Measurements from ENCODE around the gene HBM. TPM values are rescaled to one million over a fixed set of nuclear protein-coding genes. Genes with fewer than 3 reads are reported as not detected.
"Not testable (repeated sequence)": the region's sequence is repeated elsewhere in the genome, so short reads cannot be mapped to it uniquely, and the experiment has no call there.

Gene HBM
- total RNA-seq, 1 experiment from 2014 or later, result not detected

DNA sequence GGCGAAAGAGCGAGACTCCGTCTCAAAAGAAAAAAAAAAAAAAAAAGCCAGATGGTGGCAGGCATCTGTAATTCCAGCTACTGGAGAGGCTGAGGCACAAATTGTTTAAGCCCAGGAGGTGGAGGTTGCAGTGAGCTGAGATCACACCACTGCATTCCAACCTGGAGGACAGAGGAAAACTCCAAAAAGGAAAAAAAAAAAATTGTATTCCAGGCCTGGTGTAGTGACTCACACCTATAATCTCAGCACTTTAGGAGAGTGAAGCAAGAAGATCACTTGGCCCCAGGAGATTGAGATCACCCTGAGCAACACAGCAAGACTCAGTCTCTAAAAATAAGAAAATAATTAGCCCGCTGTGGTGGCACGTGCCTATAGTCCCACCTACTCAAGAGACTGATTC, 34.6 kb downstream of the HBM start:
- Mint-ChIP-seq H3K36me3 (ENCODE audit: insufficient read depth, unreplicated experiment) (peaks cover 88% of the 10 kb centered on the region), H3K9me3 (ENCODE audit: unreplicated experiment) (no peaks in the 10 kb centered on the region), H3K27ac (ENCODE audit: unreplicated experiment) (no peak overlapping the region), H3K4me3 (ENCODE audit: unreplicated experiment) (no peak overlapping the region), H3K4me1 (ENCODE audit: low read depth, unreplicated experiment) (no peaks in the 10 kb centered on the region), H3K27me3 (ENCODE audit: insufficient read depth, unreplicated experiment) (no peaks in the 10 kb centered on the region)
- no TSS peak for BruUV-seq (replicated peaks)
- CTCF ChIA-PET, result interaction anchor here (0.7 kb wide), 1 partner anchor 166 kb away, joined by 3 read pairs; no protein-coding TSS in a partner anchor
- Histone ChIP-seq H3K36me3 (ENCODE audit: control insufficient read depth, insufficient read depth, low read length) (no peaks in the 10 kb centered on the region; the same call in 1 of the 2 replicates), H3K9me3 (no peaks in the 10 kb centered on the region), H3K4me3 (ENCODE audit: low read depth, low read length) (no peak overlapping the region), H3K4me1 (no peaks in the 10 kb centered on the region), H3K27me3 (replicated peaks; ENCODE audit: control insufficient read depth, insufficient read depth, low read length) (no peaks in the 10 kb centered on the region)
- intact Hi-C loops (cut with micrococcal nuclease; ENCODE audit: unreplicated experiment), result no loop called here
- POLR2A ChIA-PET, result no interaction called here
- TF ChIP-seq, protein P1, sequence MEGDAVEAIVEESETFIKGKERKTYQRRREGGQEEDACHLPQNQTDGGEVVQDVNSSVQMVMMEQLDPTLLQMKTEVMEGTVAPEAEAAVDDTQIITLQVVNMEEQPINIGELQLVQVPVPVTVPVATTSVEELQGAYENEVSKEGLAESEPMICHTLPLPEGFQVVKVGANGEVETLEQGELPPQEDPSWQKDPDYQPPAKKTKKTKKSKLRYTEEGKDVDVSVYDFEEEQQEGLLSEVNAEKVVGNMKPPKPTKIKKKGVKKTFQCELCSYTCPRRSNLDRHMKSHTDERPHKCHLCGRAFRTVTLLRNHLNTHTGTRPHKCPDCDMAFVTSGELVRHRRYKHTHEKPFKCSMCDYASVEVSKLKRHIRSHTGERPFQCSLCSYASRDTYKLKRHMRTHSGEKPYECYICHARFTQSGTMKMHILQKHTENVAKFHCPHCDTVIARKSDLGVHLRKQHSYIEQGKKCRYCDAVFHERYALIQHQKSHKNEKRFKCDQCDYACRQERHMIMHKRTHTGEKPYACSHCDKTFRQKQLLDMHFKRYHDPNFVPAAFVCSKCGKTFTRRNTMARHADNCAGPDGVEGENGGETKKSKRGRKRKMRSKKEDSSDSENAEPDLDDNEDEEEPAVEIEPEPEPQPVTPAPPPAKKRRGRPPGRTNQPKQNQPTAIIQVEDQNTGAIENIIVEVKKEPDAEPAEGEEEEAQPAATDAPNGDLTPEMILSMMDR (IDR thresholded peaks at IDR 0.05; ENCODE audit: insufficient read depth in 1 of 2, low read depth in 1 of 2, low read length in 1 of 2, severe bottlenecking in 1 of 2, unreplicated experiment in 1 of 2), result no peak
- no peak for DNase-seq

DNA sequence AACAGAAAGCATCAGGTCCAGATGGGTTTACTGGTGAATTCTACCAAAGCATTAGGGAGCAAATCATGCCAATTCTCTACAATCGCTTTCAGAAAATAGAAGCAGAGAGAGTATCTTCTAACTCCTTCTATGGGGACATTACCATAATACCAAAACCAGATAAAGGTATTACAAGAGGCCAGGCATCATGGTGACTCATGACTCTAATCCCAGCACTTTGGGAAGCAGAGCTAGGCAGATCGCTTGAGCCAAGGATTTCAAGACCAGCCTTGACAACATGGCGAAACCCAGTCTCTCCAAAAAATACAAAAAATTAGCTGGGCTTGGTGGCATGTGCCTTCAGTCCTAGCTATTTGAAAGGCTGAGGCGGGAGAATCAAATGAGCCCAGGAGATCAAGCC, 37.5 kb downstream of the HBM start:
- Mint-ChIP-seq H3K9me3 (ENCODE audit: unreplicated experiment) (no peaks in the 10 kb centered on the region), H3K27me3 (ENCODE audit: insufficient read depth, unreplicated experiment) (no peaks in the 10 kb centered on the region), H3K36me3 (ENCODE audit: insufficient read depth, unreplicated experiment) (peaks cover 88% of the 10 kb centered on the region), H3K4me3 (ENCODE audit: unreplicated experiment) (no peak overlapping the region), H3K27ac (ENCODE audit: unreplicated experiment) (no peak overlapping the region), H3K4me1 (ENCODE audit: low read depth, unreplicated experiment) (no peaks in the 10 kb centered on the region)
- Histone ChIP-seq H3K9me3 (no peaks in the 10 kb centered on the region), H3K27me3 (replicated peaks; ENCODE audit: control insufficient read depth, insufficient read depth, low read length) (no peaks in the 10 kb centered on the region), H3K4me3 (ENCODE audit: low read depth, low read length) (no peak overlapping the region), H3K36me3 (ENCODE audit: control insufficient read depth, insufficient read depth, low read length) (no peaks in the 10 kb centered on the region; the same call in 1 of the 2 replicates), H3K4me1 (no peaks in the 10 kb centered on the region)
- intact Hi-C loops (cut with micrococcal nuclease; ENCODE audit: unreplicated experiment), result no loop called here
- BruUV-seq (replicated peaks), result no TSS peak
- CTCF ChIA-PET, result no interaction called here
- DNase-seq, result no peak
- TF ChIP-seq, protein P1 (IDR thresholded peaks at IDR 0.05; ENCODE audit: insufficient read depth in 1 of 2, low read depth in 1 of 2, low read length in 1 of 2, severe bottlenecking in 1 of 2, unreplicated experiment in 1 of 2), result no peak
- POLR2A ChIA-PET, result no interaction called here

DNA sequence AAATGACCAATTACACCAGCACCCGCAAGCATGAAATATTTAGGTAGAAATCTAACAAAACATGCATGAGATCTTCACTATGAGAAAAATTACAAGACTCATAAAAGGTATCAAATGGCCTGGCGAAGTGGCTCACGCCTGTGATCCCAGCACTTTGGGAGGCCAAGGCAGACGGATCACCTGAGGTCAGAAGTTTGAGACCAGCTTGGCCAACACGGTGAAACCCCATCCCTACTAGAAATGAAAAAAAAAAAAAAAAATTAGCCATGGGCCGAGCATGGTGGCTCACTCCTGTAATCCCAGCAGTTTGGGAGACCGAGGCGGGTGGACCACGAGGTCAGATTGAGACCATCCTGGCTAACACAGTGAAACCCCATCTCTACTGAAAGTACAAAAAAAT, 38.3 kb downstream of the HBM start:
- BruUV-seq (replicated peaks); CTCF ChIA-PET; DNase-seq; H3K27me3 ChIP-seq (replicated peaks; ENCODE audit: control insufficient read depth, insufficient read depth, low read length); H3K4me3 ChIP-seq (ENCODE audit: low read depth, low read length); H3K27me3 Mint-ChIP-seq (ENCODE audit: insufficient read depth, unreplicated experiment); H3K4me1 Mint-ChIP-seq (ENCODE audit: low read depth, unreplicated experiment); H3K27ac Mint-ChIP-seq (ENCODE audit: unreplicated experiment); H3K36me3 ChIP-seq (ENCODE audit: control insufficient read depth, insufficient read depth, low read length); H3K9me3 Mint-ChIP-seq (ENCODE audit: unreplicated experiment); intact Hi-C loops (cut with micrococcal nuclease; ENCODE audit: unreplicated experiment); POLR2A ChIA-PET; H3K4me1 ChIP-seq; H3K4me3 Mint-ChIP-seq (ENCODE audit: unreplicated experiment); H3K9me3 ChIP-seq: not testable (repeated sequence)
- H3K36me3 Mint-ChIP-seq (ENCODE audit: insufficient read depth, unreplicated experiment), result peaks cover 87% of the 10 kb centered on the region

DNA sequence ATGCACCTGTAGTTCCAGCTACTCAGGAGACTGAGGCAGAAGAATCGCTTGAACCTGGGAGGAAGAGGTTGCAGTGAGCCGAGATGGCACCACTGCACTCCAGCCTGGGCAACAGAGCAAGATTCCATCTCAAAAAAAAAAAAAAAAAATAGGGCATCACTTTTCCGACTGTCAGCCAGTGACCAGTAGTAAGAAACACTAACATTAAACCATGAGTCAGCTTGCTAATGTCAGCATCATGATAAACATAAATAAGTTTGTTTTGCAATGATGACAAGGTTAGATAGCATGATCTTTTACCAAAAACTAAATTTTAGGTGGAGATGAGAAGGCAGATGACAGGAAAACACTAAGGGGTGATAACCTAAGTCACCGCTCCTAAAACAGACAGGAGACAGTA, 43.6 kb downstream of the HBM start:
- H3K4me3 Mint-ChIP-seq (ENCODE audit: unreplicated experiment); intact Hi-C loops (cut with micrococcal nuclease; ENCODE audit: unreplicated experiment); H3K4me1 Mint-ChIP-seq (ENCODE audit: low read depth, unreplicated experiment); H3K4me1 ChIP-seq; H3K27ac Mint-ChIP-seq (ENCODE audit: unreplicated experiment); H3K9me3 ChIP-seq; H3K36me3 ChIP-seq (ENCODE audit: control insufficient read depth, insufficient read depth, low read length); H3K4me3 ChIP-seq (ENCODE audit: low read depth, low read length); POLR2A ChIA-PET; H3K27me3 Mint-ChIP-seq (ENCODE audit: insufficient read depth, unreplicated experiment); H3K27me3 ChIP-seq (replicated peaks; ENCODE audit: control insufficient read depth, insufficient read depth, low read length); CTCF ChIA-PET; BruUV-seq (replicated peaks); DNase-seq; H3K9me3 Mint-ChIP-seq (ENCODE audit: unreplicated experiment): not testable (repeated sequence)
- H3K36me3 Mint-ChIP-seq (ENCODE audit: insufficient read depth, unreplicated experiment), result peaks cover 78% of the 10 kb centered on the region

DNA sequence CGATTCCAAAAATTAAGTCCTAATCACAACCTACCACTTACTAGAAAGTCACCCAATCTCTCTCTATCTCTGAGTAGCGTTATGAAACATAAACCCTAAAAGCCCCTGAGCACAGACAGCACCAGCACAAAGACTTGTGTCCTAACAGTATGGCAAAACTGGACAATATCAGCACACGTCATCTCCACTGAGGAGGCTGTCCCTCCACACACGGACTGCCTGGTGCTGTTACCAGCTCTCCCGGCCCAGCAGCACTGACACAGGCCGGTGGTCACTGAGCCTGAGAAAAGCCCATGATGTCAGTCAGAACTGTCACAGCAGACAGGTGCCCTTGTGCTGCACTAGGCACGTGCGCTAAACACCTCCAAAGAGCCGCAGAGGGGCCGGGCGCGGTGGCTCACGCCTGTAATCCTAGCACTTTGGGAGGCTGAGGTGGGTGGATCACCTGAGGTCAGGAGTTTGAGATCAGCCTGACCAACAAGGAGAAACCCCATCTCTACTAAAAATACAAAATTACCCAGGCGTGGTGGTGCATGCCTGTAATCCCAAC, 45.9 kb downstream of the HBM start:
- H3K9me3 Mint-ChIP-seq (ENCODE audit: unreplicated experiment); H3K4me1 Mint-ChIP-seq (ENCODE audit: low read depth, unreplicated experiment); H3K27ac Mint-ChIP-seq (ENCODE audit: unreplicated experiment); BruUV-seq (replicated peaks); H3K4me3 Mint-ChIP-seq (ENCODE audit: unreplicated experiment); intact Hi-C loops (cut with micrococcal nuclease; ENCODE audit: unreplicated experiment); H3K27me3 ChIP-seq (replicated peaks; ENCODE audit: control insufficient read depth, insufficient read depth, low read length); H3K4me3 ChIP-seq (ENCODE audit: low read depth, low read length); DNase-seq; H3K9me3 ChIP-seq; POLR2A ChIA-PET; H3K27me3 Mint-ChIP-seq (ENCODE audit: insufficient read depth, unreplicated experiment); CTCF ChIA-PET; H3K4me1 ChIP-seq; H3K36me3 ChIP-seq (ENCODE audit: control insufficient read depth, insufficient read depth, low read length): not testable (repeated sequence)
- peaks cover 79% of the 10 kb centered on the region for H3K36me3 Mint-ChIP-seq (ENCODE audit: insufficient read depth, unreplicated experiment)

All from Caco-2 (cell line).